K562 (cell line): ENCODE measurements around the gene ARID3B. TPM values are rescaled to one million over a fixed set of nuclear protein-coding genes. Genes with fewer than 3 reads are reported as not detected.

Source experiments
- ARID3B ChIP-seq: fragments of 250-450 bp; sonication (Bioruptor Pico); IDR thresholded peaks from 2 replicates; pipeline ENCODE4 v1.4.0; 2020; ENCODE audit warnings: borderline replicate concordance
- CREB3L1 ChIP-seq: fragments of 450-650 bp; IDR thresholded peaks from 2 replicates; pipeline ENCODE4 v1.6.1; 2014; ENCODE audit warnings: low read depth, mild to moderate bottlenecking, moderate library complexity, borderline replicate concordance
- CTCF ChIP-seq, 3 experiments: IDR thresholded peaks in 2 of 3; conservative IDR thresholded peaks in 1 of 3; 2 replicates each; pipeline ENCODE4 v1.5.1; 2011 to 2012; ENCODE audit warnings: low read length in 3 of 3, mild to moderate bottlenecking in 3 of 3, control low read depth in 2 of 3, improper control_type of control experiment in 1 of 3, inconsistent platforms in 1 of 3, low read depth in 1 of 3, mixed read lengths in 1 of 3, moderate library complexity in 1 of 3; ENCODE audit not compliant: insufficient read depth in 2 of 3
- EGR1 ChIP-seq: fragments of 450-650 bp; conservative IDR thresholded peaks from 2 replicates; pipeline ENCODE4 v1.6.1; 2017; ENCODE audit warnings: mild to moderate bottlenecking
- ESRRB ChIP-seq: fragments of 250-450 bp; sonication (Bioruptor Pico); IDR thresholded peaks from 2 replicates; pipeline ENCODE4 v1.5.0; 2020; ENCODE audit warnings: mild to moderate bottlenecking, moderate library complexity, borderline replicate concordance
- HCFC1 ChIP-seq: IDR thresholded peaks from 2 replicates; pipeline ENCODE4 v1.6.1; 2012; ENCODE audit warnings: low read depth, low read length, improper control_type of control experiment
- HDAC2 ChIP-seq: fragments of 450-650 bp; IDR thresholded peaks from 2 replicates; pipeline ENCODE4 v1.6.1; 2016; ENCODE audit warnings: mild to moderate bottlenecking
- NFE2L1 ChIP-seq: fragments of 450-650 bp; IDR thresholded peaks from 2 replicates; pipeline ENCODE4 v1.6.1; 2016; ENCODE audit warnings: missing genetic modification characterization, low read depth, mild to moderate bottlenecking, missing compliant biosample characterization, moderate library complexity, borderline replicate concordance
- POLR2AphosphoS2 ChIP-seq: IDR thresholded peaks from 2 replicates; pipeline ENCODE4 v1.6.1; 2012; ENCODE audit warnings: low read length, improper control_type of control experiment
- RFX1 ChIP-seq: fragments of 450-650 bp; IDR thresholded peaks from 2 replicates; pipeline ENCODE4 v1.6.1; 2016; ENCODE audit warnings: mild to moderate bottlenecking, moderate library complexity
- SAP30 ChIP-seq: fragments of 200-600 bp; sonication (generic); IDR thresholded peaks from 2 replicates; pipeline ENCODE4 v1.6.1; 2012; ENCODE audit warnings: borderline replicate concordance, low read depth, mild to moderate bottlenecking, moderate library complexity, low read length, control low read depth, inconsistent platforms; ENCODE audit not compliant: insufficient read depth, poor library complexity, severe bottlenecking
- STAT5B ChIP-seq: fragments of 250-450 bp; sonication (Bioruptor Pico); IDR thresholded peaks from 2 replicates; pipeline ENCODE4 v1.8.0; 2021; ENCODE audit warnings: mild to moderate bottlenecking, inconsistent platforms
- TBL1XR1 ChIP-seq, 2 experiments: IDR thresholded peaks; 2 replicates each; pipeline ENCODE4 v1.6.1; 2012; ENCODE audit warnings: improper control_type of control experiment in 2 of 2, low read length in 2 of 2, mild to moderate bottlenecking in 1 of 2
- ZBTB11 ChIP-seq, 3 experiments: fragments of 200-800 bp in 1 of 3; fragments of 250-450 bp in 1 of 3; fragments of 450-650 bp in 1 of 3; sonication (Bioruptor Pico) in 1 of 3; sonication (Bioruptor generic) in 1 of 3; formaldehyde crosslinking in 1 of 3; IDR thresholded peaks; 2 replicates each; pipeline versions ENCODE4 v1.6.1 to v1.8.0; 2016 to 2022; ENCODE audit warnings: mild to moderate bottlenecking in 2 of 3, missing genetic modification characterization in 2 of 3, missing compliant biosample characterization in 1 of 3, moderate library complexity in 1 of 3
- ZNF280B ChIP-seq: fragments of 250-450 bp; sonication (Bioruptor Pico); IDR thresholded peaks from 2 replicates; pipeline ENCODE4 v1.5.1; 2021; ENCODE audit warnings: mild to moderate bottlenecking
- ZNF76 ChIP-seq: fragments of 250-450 bp; sonication (Bioruptor Pico); IDR thresholded peaks from 2 replicates; pipeline ENCODE4 v1.4.0; 2020; ENCODE audit warnings: mild to moderate bottlenecking, moderate library complexity, borderline replicate concordance
- polyA plus RNA-seq, 8 experiments: library from polyadenylated mRNA; depleted of rRNA in 4 of 8; stranded (reverse) in 5 of 8; unstranded in 3 of 8; fragments of >200 nt; fragmentation: Nextera tagmentation in 2 of 8; fragmentation: Illumina TruSeq in 1 of 8; extraction: Ambion mirVana in 2 of 8; extraction: Trizol in 1 of 8; gene quantifications; 2 replicates each; pipeline versions ENCODE4 v1.2.1 to v1.2.3, GENCODE V29; 2011 to 2014; ENCODE audit warnings: inconsistent platforms in 1 of 8, missing spikeins in 1 of 8
- total RNA-seq, 7 experiments: library from RNA; depleted of rRNA in 6 of 7; stranded (reverse); fragments of >200 nt in 6 of 7; fragmentation: Illumina TruSeq in 2 of 7; extraction: Trizol in 2 of 7; gene quantifications; 2 replicates each; pipeline versions ENCODE4 v1.2.1 to v1.2.3, GENCODE V29; 2011 to 2021; ENCODE audit warnings: low replicate concordance in 1 of 7

The ARID3B gene
- total and polyA plus RNA-seq, 9 of the 15 experiments (the other 6 are each of a cell fraction or from before 2014, with no cell fraction given) = 0.32 to 15.1 (median 7.1) TPM

- peak in 1 of 3 experiments; percentile 83; a peak in 2 of 6 replicates for TF ChIP-seq ZBTB11 (CRISPR knock-in tag; IDR thresholded peaks at IDR 0.05)
- TF ChIP-seq HDAC2 = peak; percentile 47; the same call in 1 of the 2 replicates
- TF ChIP-seq TBL1XR1 (IDR thresholded peaks at IDR 0.05; ENCODE audit: low read length in 2 of 2) = peak; percentile 59 to 66; a peak in 1 of 4 replicates
- TF ChIP-seq ARID3B = no peak
- no peak for TF ChIP-seq STAT5B (CRISPR knock-in tag)
- no peak for TF ChIP-seq CTCF (IDR thresholded peaks at IDR 0.05 in 2 of 3, conservative IDR thresholded peaks at IDR 0.05 in 1 of 3; ENCODE audit: insufficient read depth in 2 of 3, low read depth in 1 of 3, low read length in 3 of 3)
- TF ChIP-seq CREB3L1 = no peak
- no peak for TF ChIP-seq ESRRB (CRISPR knock-in tag)
- TF ChIP-seq SAP30 = peak; percentile 68
- peak; percentile 61 for TF ChIP-seq EGR1
- no peak for TF ChIP-seq NFE2L1 (tag)
- 0 out of 2 replicates have a peak, but pooled peaks have one; percentile 37 for TF ChIP-seq ZNF76 (CRISPR knock-in tag)
- TF ChIP-seq POLR2AphosphoS2 = no peak
- TF ChIP-seq HCFC1 = no peak
- TF ChIP-seq ZNF280B (CRISPR knock-in tag) = no peak
- TF ChIP-seq RFX1 = no peak
These were observed 69.4 kb downstream of the ARID3B start (continued) for GRCh38 chr15:74610302-74610951.
